B cell (primary cell): ENCODE results near the gene BEND4. TPM values are rescaled to one million over a fixed set of nuclear protein-coding genes. Genes with fewer than 3 reads are reported as not detected.

ENCODE experiments used
- ATAC-seq: fragments of 200-7000 bp; cut with Tn5 transposase; one replicate; pipeline ENCODE4 v1.10.0; 2021; ENCODE audit warnings: low read depth, mild to moderate bottlenecking, moderate number of reproducible peaks, moderate library complexity
- CTCF ChIA-PET: fragments of 350-600 bp; sonication (Branson Sonifier 250); formaldehyde crosslinking; loops from one replicate; lab custom pipeline; 2021; ENCODE audit warnings: antibody characterized with exemption, inconsistent platforms; lab: Charles Lee
- POLR2A ChIA-PET: fragments of 350-600 bp; sonication (Branson Sonifier 250); formaldehyde crosslinking; loops from one replicate; lab custom pipeline; 2021; ENCODE audit warnings: antibody characterized with exemption; lab: Charles Lee
- DNase-seq: peaks from one replicate; pipeline ENCODE4 v3.0.0; 2013
- H2AFZ ChIP-seq: 2 replicates; pipeline ENCODE4 v1.6.1; 2012; ENCODE audit warnings: mild to moderate bottlenecking, low read depth, low read length; ENCODE audit not compliant: insufficient read depth, poor library complexity, severe bottlenecking
- H3K27ac ChIP-seq, 2 donors: 1 replicate in 1 of 2; 2 replicates in 1 of 2; pipeline ENCODE4 v1.5.1; 2012 to 2013; ENCODE audit warnings: low read length in 2 of 2, mild to moderate bottlenecking in 2 of 2, moderate library complexity in 1 of 2
- H3K27me3 ChIP-seq, 4 experiments: fragments of 200-600 bp in 1 of 4; sonication (generic) in 1 of 4; replicated peaks in 1 of 4; 1 replicate in 2 of 4; 2 replicates in 2 of 4; pipeline versions ENCODE4 v1.6.1 to v1.7.0; 2013 to 2016; ENCODE audit warnings: low read length in 3 of 4, mild to moderate bottlenecking in 2 of 4, mixed read lengths in 1 of 4, moderate library complexity in 1 of 4; ENCODE audit not compliant: insufficient read depth in 4 of 4, control insufficient read depth in 3 of 4; ENCODE audit errors: control extremely low read depth in 1 of 4
- H3K36me3 ChIP-seq, 2 experiments: replicated peaks in 1 of 2; 1 replicate in 1 of 2; 2 replicates in 1 of 2; pipeline versions ENCODE4 v1.6.1 to v1.7.1; 2013; ENCODE audit warnings: low read length in 1 of 2; ENCODE audit not compliant: insufficient read depth in 2 of 2, control insufficient read depth in 1 of 2; ENCODE audit errors: control extremely low read depth in 1 of 2, extremely low read depth in 1 of 2
- H3K4me1 ChIP-seq, 2 donors: fragments of 200-600 bp in 1 of 2; sonication (generic) in 1 of 2; 1 replicate in 1 of 2; 2 replicates in 1 of 2; pipeline versions ENCODE4 v1.5.1 to v1.6.1; 2013 to 2017; ENCODE audit warnings: low read length in 2 of 2; ENCODE audit not compliant: control insufficient read depth in 2 of 2, insufficient read depth in 2 of 2
- H3K4me2 ChIP-seq: replicated peaks from 2 replicates; pipeline ENCODE3; 2012; ENCODE audit warnings: mild to moderate bottlenecking, low read depth, low read length; ENCODE audit not compliant: poor library complexity, severe bottlenecking
- H3K4me3 ChIP-seq, 5 experiments: fragments of 200-600 bp in 1 of 5; sonication (generic) in 1 of 5; 1 replicate in 3 of 5; 2 replicates in 2 of 5; pipeline versions ENCODE4 v1.5.1 to v1.7.0; 2011 to 2016; ENCODE audit warnings: low read length in 4 of 5, mild to moderate bottlenecking in 4 of 5, low read depth in 2 of 5, control low read depth in 1 of 5, moderate library complexity in 1 of 5; ENCODE audit not compliant: insufficient read depth in 1 of 5; ENCODE audit errors: control extremely low read depth in 1 of 5, extremely low read depth in 1 of 5
- H3K79me2 ChIP-seq: fragments of 200-600 bp; sonication (generic); one replicate; pipeline ENCODE4 v1.6.0; 2016; ENCODE audit warnings: low read length; ENCODE audit not compliant: control insufficient read depth, insufficient read depth
- H3K9ac ChIP-seq: fragments of 200-600 bp; sonication (generic); 2 replicates; pipeline ENCODE4 v1.6.1; 2017; ENCODE audit warnings: mild to moderate bottlenecking, low read length, moderate library complexity
- H3K9me3 ChIP-seq, 3 donors: one replicate each; pipeline versions ENCODE4 v1.6.1 to v1.7.1; 2013; ENCODE audit warnings: low read length in 2 of 3; ENCODE audit not compliant: control insufficient read depth in 2 of 3, insufficient read depth in 1 of 3; ENCODE audit errors: control extremely low read depth in 1 of 3
- H4K20me1 ChIP-seq: 2 replicates; pipeline ENCODE4 v1.6.0; 2012; ENCODE audit warnings: mild to moderate bottlenecking, low read length; ENCODE audit not compliant: insufficient read depth, control insufficient read depth, poor library complexity, severe bottlenecking
- H3K27ac Mint-ChIP-seq: one replicate; pipeline ENCODE4 v1.8.0; 2021; ENCODE audit warnings: mixed read lengths
- H3K27me3 Mint-ChIP-seq: one replicate; pipeline ENCODE4 v1.8.0; 2021; ENCODE audit warnings: mixed read lengths
- H3K4me1 Mint-ChIP-seq: one replicate; pipeline ENCODE4 v1.8.0; 2021; ENCODE audit warnings: mixed read lengths
- H3K4me3 Mint-ChIP-seq: one replicate; pipeline ENCODE4 v1.8.0; 2021; ENCODE audit warnings: mixed read lengths
- H3K9me3 Mint-ChIP-seq: one replicate; pipeline ENCODE4 v1.8.0; 2022; ENCODE audit warnings: mixed read lengths; ENCODE audit not compliant: insufficient read depth
- EZH2 ChIP-seq: IDR thresholded peaks from 2 replicates; pipeline ENCODE4 v1.6.1; 2012; ENCODE audit warnings: borderline replicate concordance, low read depth, mild to moderate bottlenecking, moderate library complexity, low read length; ENCODE audit not compliant: insufficient read depth, poor library complexity, severe bottlenecking
- WGBS: methylation state at CpG from one replicate; pipeline ENCODE4 v1.1.5; 2013; ENCODE audit warnings: missing lambda C conversion rate; ENCODE audit not compliant: insufficient coverage; 5-methylcytosine and 5-hydroxymethylcytosine counted together
- intact Hi-C: fragments of 100-400 bp; cut with micrococcal nuclease; formaldehyde crosslinking; loops from one replicate; pipeline ENCODE4 v1.10.0; 2022
- polyA plus RNA-seq: library from polyadenylated mRNA; depleted of rRNA; stranded (reverse); fragments of >200 nt; gene quantifications from 2 replicates; pipeline ENCODE4 v1.2.3, GENCODE V29; 2012
- total RNA-seq, 2 donors: library from RNA; stranded (reverse); fragments of 120-200 nt in 1 of 2; gene quantifications; 1 replicate in 1 of 2; 2 replicates in 1 of 2; pipeline versions ENCODE4 v1.2.3 to v1.2.4, GENCODE V29; 2013 to 2022
- TF ChIP-seq, protein P1 (sequence below): fragments of 200-600 bp; IDR thresholded peaks from one replicate; pipeline ENCODE4 v1.8.0; 2022; ENCODE audit warnings: antibody characterized with exemption, mild to moderate bottlenecking

Gene BEND4
- total and polyA plus RNA-seq, 2 donors (not counting 1 experiment from before 2014, with no cell fraction given): 4.3 to 18.6 TPM

DNA sequence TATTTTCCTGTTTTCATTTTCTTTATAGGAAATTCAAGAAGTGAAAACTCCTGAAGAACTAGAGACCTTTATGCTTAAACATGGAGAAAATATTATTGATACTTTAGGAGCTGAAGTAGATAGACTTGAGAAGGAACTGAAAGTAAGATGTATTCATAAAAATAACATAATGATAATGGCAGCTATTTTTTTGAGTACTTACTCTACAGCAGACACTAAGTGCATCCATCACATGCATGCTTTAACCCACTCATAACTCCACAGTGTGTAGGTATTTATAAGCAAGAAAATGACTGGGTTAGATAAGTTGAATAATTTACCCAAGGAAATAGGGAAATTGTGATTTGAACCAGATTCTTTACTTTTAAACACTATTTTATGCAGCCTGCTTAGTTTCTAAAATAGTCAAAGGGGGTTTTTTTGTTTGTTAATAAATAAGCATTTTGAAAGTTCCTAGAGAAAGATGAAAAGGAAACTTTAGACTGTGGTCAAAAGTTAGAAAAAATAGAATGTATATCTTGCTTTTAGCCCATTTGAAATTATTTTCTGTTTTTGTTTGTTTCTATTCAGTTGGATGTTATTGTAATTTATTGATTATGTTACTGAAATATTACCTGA, 74.2 kb downstream of the BEND4 start:
- Mint-ChIP-seq H3K9me3 (no peaks in the 10 kb centered on the region), H3K27me3 (no peaks in the 10 kb centered on the region), H3K4me3 (no peak overlapping the region), H3K4me1 (peaks cover 7% of the 10 kb centered on the region), H3K27ac (no peak overlapping the region)
- no peak overlapping the region for H3K4me3 ChIP-seq
- no peaks in the 10 kb centered on the region for H3K9me3 ChIP-seq
- ChIA-PET POLR2A (no interaction called here), CTCF (no interaction called here)
- no peak overlapping the region for H2AFZ ChIP-seq
- intact Hi-C loops: no loop called here
- TF ChIP-seq, protein P1, sequence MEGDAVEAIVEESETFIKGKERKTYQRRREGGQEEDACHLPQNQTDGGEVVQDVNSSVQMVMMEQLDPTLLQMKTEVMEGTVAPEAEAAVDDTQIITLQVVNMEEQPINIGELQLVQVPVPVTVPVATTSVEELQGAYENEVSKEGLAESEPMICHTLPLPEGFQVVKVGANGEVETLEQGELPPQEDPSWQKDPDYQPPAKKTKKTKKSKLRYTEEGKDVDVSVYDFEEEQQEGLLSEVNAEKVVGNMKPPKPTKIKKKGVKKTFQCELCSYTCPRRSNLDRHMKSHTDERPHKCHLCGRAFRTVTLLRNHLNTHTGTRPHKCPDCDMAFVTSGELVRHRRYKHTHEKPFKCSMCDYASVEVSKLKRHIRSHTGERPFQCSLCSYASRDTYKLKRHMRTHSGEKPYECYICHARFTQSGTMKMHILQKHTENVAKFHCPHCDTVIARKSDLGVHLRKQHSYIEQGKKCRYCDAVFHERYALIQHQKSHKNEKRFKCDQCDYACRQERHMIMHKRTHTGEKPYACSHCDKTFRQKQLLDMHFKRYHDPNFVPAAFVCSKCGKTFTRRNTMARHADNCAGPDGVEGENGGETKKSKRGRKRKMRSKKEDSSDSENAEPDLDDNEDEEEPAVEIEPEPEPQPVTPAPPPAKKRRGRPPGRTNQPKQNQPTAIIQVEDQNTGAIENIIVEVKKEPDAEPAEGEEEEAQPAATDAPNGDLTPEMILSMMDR: no peak
- no peak for TF ChIP-seq EZH2
- peaks cover 0 to 7% of the 10 kb centered on the region in 2 experiments for H3K36me3 ChIP-seq
- H4K20me1 ChIP-seq: no peaks in the 10 kb centered on the region
- H3K4me2 ChIP-seq: no peak overlapping the region
- DNase-seq (no peak), ATAC-seq (no peak)
- no peak overlapping the region for H3K9ac ChIP-seq
- H3K4me1 ChIP-seq: no peaks in the 10 kb centered on the region
- no peak overlapping the region for H3K27ac ChIP-seq
- H3K79me2 ChIP-seq: no peaks in the 10 kb centered on the region
- no peaks in the 10 kb centered on the region for H3K27me3 ChIP-seq

DNA sequence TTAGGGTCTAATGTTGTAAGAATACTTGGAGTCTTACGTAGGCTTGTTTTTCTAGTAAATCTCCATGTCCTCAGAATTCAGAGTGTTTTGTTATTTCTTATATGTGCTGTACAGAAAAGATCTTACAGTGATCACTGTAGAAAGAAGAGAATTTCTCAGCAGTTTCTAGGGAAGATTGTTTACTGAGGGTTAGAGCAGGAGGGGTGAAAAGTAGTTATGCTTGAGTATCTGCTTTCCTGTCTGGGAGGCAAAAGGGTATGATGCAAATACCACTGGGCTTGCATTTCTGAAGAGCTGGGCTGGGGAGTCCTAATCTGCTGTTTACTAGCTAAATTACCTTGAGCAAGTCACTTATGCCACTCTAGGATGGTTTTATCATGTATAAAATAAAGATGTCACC, 78.2 kb downstream of the BEND4 start:
- Mint-ChIP-seq H3K27me3 (no peaks in the 10 kb centered on the region), H3K9me3 (no peaks in the 10 kb centered on the region), H3K4me1 (peaks cover 7% of the 10 kb centered on the region), H3K4me3 (no peak overlapping the region), H3K27ac (no peak overlapping the region)
- Histone ChIP-seq H3K9ac (no peak overlapping the region), H3K27ac (no peak overlapping the region), H3K4me3 (no peak overlapping the region), H3K79me2 (no peaks in the 10 kb centered on the region), H2AFZ (no peak overlapping the region), H3K4me1 (no peaks in the 10 kb centered on the region), H3K9me3 (no peaks in the 10 kb centered on the region), H3K27me3 (no peaks in the 10 kb centered on the region), H3K4me2 (no peak overlapping the region), H3K36me3 (peaks cover 2% of the 10 kb centered on the region in 2 experiments), H4K20me1 (no peaks in the 10 kb centered on the region)
- TF ChIP-seq, protein P1: no peak
- no peak for TF ChIP-seq EZH2
- ATAC-seq (no peak), DNase-seq (no peak)
- ChIA-PET POLR2A (no interaction called here), CTCF (no interaction called here)
- WGBS: no CpG with 5 or more reads among the region's 1 CpG
- intact Hi-C loops: no loop called here
